ENCODE measurements around the gene KBTBD12. TPM values are rescaled to one million over a fixed set of nuclear protein-coding genes. Genes with fewer than 3 reads are reported as not detected.

Gene KBTBD12, protein sequence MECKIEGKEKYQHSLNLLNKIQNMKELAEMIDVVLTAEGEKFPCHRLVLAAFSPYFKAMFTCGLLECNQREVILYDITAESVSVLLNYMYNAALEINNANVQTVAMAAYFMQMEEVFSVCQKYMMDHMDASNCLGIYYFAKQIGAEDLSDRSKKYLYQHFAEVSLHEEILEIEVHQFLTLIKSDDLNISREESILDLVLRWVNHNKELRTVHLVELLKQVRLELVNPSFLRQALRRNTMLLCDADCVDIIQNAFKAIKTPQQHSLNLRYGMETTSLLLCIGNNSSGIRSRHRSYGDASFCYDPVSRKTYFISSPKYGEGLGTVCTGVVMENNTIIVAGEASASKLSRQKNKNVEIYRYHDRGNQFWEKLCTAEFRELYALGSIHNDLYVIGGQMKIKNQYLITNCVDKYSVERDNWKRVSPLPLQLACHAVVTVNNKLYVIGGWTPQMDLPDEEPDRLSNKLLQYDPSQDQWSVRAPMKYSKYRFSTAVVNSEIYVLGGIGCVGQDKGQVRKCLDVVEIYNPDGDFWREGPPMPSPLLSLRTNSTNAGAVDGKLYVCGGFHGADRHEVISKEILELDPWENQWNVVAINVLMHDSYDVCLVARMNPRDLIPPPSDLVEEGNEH
- total RNA-seq (2022) (not detected in 2 replicates), Bru-seq, nascent RNA (not detected), BruChase-seq, experiment 1, labeled RNA remaining after a 6-hour chase (percentile 1 among the genes with signal in this experiment), BruChase-seq, experiment 2, labeled RNA remaining after a 2-hour chase (not detected)
- long read RNA-seq, result 0 reads

- no peak for DNase-seq (ENCODE audit: unreplicated experiment)
- intact Hi-C loops (cut with micrococcal nuclease), result no loop called here
- Mint-ChIP-seq H3K9me3 (ENCODE audit: unreplicated experiment) (no peaks in the 10 kb centered on the region), H3K27ac (ENCODE audit: low read depth, unreplicated experiment) (no peak within 1 kb of the TSS), H3K27me3 (ENCODE audit: insufficient read depth, unreplicated experiment) (no peaks in the 10 kb centered on the region), H3K4me3 (ENCODE audit: unreplicated experiment) (no peak within 1 kb of the TSS), H3K4me1 (ENCODE audit: insufficient read depth, unreplicated experiment) (peaks cover 13% of the 10 kb centered on the region), H3K36me3 (ENCODE audit: insufficient read depth, unreplicated experiment) (no peaks in the 10 kb centered on the region)
- POLR2A ChIA-PET, result no interaction called here
- BruUV-seq (replicated peaks), result no TSS peak
- CTCF ChIA-PET, result interaction anchor here (1.5 kb wide), 1 partner anchor 42 kb away, joined by 4 read pairs; no protein-coding TSS in a partner anchor
- TF ChIP-seq, protein P1, sequence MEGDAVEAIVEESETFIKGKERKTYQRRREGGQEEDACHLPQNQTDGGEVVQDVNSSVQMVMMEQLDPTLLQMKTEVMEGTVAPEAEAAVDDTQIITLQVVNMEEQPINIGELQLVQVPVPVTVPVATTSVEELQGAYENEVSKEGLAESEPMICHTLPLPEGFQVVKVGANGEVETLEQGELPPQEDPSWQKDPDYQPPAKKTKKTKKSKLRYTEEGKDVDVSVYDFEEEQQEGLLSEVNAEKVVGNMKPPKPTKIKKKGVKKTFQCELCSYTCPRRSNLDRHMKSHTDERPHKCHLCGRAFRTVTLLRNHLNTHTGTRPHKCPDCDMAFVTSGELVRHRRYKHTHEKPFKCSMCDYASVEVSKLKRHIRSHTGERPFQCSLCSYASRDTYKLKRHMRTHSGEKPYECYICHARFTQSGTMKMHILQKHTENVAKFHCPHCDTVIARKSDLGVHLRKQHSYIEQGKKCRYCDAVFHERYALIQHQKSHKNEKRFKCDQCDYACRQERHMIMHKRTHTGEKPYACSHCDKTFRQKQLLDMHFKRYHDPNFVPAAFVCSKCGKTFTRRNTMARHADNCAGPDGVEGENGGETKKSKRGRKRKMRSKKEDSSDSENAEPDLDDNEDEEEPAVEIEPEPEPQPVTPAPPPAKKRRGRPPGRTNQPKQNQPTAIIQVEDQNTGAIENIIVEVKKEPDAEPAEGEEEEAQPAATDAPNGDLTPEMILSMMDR (IDR thresholded peaks at IDR 0.05; ENCODE audit: unreplicated experiment), result no peak
Measured at GRCh38 chr3:127915115-127915936, at the start of gene KBTBD12. KBTBD12 (plus strand) TSS chr3:127915232; CDS start chr3:127923062, 7,830 bp downstream.

- intact Hi-C loops (cut with micrococcal nuclease), result no loop called here
- ChIA-PET POLR2A (no interaction called here), CTCF (no interaction called here)
- Mint-ChIP-seq H3K4me3 (ENCODE audit: unreplicated experiment) (no peak overlapping the region), H3K27ac (ENCODE audit: low read depth, unreplicated experiment) (no peak overlapping the region), H3K9me3 (ENCODE audit: unreplicated experiment) (no peaks in the 10 kb centered on the region), H3K4me1 (ENCODE audit: insufficient read depth, unreplicated experiment) (peaks cover 5% of the 10 kb centered on the region), H3K36me3 (ENCODE audit: insufficient read depth, unreplicated experiment) (no peaks in the 10 kb centered on the region), H3K27me3 (ENCODE audit: insufficient read depth, unreplicated experiment) (no peaks in the 10 kb centered on the region)
- no TSS peak for BruUV-seq (replicated peaks)
- peak; percentile 24 for DNase-seq (ENCODE audit: unreplicated experiment)
- TF ChIP-seq, protein P1 (IDR thresholded peaks at IDR 0.05; ENCODE audit: unreplicated experiment), result peak; percentile 18
Measured at GRCh38 chr3:127865941-127866340, 49.1 kb upstream of the KBTBD12 start.

DNA sequence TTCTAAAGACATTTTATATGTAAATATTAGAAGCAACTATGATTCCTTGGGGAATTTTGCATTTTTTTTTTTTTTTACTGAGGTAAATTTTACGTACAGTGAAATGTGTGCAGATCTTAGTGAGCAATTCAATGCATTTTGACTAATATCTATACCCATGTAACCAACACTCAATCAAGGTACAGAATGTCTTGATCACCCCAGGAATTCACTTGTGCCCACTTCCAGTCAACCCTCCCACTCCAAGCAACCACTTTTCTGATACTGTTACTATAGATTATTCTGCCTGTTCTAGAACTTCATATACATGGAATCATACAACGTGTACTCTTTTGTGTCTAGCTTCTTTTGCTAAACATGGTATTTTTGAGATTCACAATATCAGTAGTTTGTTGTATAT, 47.6 kb upstream of the KBTBD12 start:
- no peaks in the 10 kb centered on the region for H3K9me3 Mint-ChIP-seq (ENCODE audit: unreplicated experiment)
- no peak overlapping the region for H3K27ac Mint-ChIP-seq (ENCODE audit: low read depth, unreplicated experiment)
- BruUV-seq (replicated peaks), result no TSS peak
- peaks cover 5% of the 10 kb centered on the region for H3K4me1 Mint-ChIP-seq (ENCODE audit: insufficient read depth, unreplicated experiment)
- intact Hi-C loops (cut with micrococcal nuclease), result no loop called here
- no peak for DNase-seq (ENCODE audit: unreplicated experiment)
- no peak overlapping the region for H3K4me3 Mint-ChIP-seq (ENCODE audit: unreplicated experiment)
- no peaks in the 10 kb centered on the region for H3K27me3 Mint-ChIP-seq (ENCODE audit: insufficient read depth, unreplicated experiment)
- ChIA-PET POLR2A (interaction anchor here (0.6 kb wide), 1 partner anchor 78 kb away, joined by 3 read pairs; no protein-coding TSS in a partner anchor), CTCF (no interaction called here)
- TF ChIP-seq, protein P1 (IDR thresholded peaks at IDR 0.05; ENCODE audit: unreplicated experiment), result no peak
- no peaks in the 10 kb centered on the region for H3K36me3 Mint-ChIP-seq (ENCODE audit: insufficient read depth, unreplicated experiment)
